GM23338 (cell line): ENCODE measurements around the gene CAMK1. TPM values are rescaled to one million over a fixed set of nuclear protein-coding genes. Genes with fewer than 3 reads are reported as not detected.

Experiments
- ATAC-seq: fragments of 200-7000 bp; cut with Tn5 transposase; 3 replicates; pipeline ENCODE4 v1.9.1; 2020
- DNase-seq: peaks from one replicate; pipeline ENCODE4 v3.0.0-alpha.2; 2015; ENCODE audit warnings: low spot score
- H2AFZ ChIP-seq: fragments of 200-600 bp; sonication (generic); 2 replicates; pipeline ENCODE4 v1.8.0; 2016; ENCODE audit warnings: antibody characterized with exemption, mild to moderate bottlenecking, moderate library complexity
- H3F3A ChIP-seq: fragments of 200-600 bp; sonication (generic); replicated peaks from 2 replicates; pipeline ENCODE4 v1.8.0; 2017; ENCODE audit warnings: antibody characterized with exemption, mixed run types, low read depth
- H3K27ac ChIP-seq: fragments of 200-600 bp; sonication (generic); 2 replicates; pipeline ENCODE4 v1.6.1; 2016; ENCODE audit warnings: low read depth
- H3K27me3 ChIP-seq: fragments of 200-600 bp; sonication (generic); 2 replicates; pipeline ENCODE4 v1.8.0; 2016; ENCODE audit warnings: mild to moderate bottlenecking, mixed run types, moderate library complexity; ENCODE audit not compliant: insufficient read depth
- H3K36me3 ChIP-seq: fragments of 200-600 bp; sonication (generic); 2 replicates; pipeline ENCODE4 v1.8.0; 2016; ENCODE audit warnings: mild to moderate bottlenecking; ENCODE audit not compliant: insufficient read depth
- H3K4me1 ChIP-seq: fragments of 200-600 bp; sonication (generic); 2 replicates; pipeline ENCODE4 v1.8.0; 2016; ENCODE audit warnings: mild to moderate bottlenecking, moderate library complexity; ENCODE audit not compliant: insufficient read depth
- H3K4me2 ChIP-seq: fragments of 200-600 bp; sonication (generic); 2 replicates; pipeline ENCODE4 v1.7.1; 2017; ENCODE audit warnings: mixed run types
- H3K4me3 ChIP-seq: fragments of 200-600 bp; sonication (generic); 2 replicates; pipeline ENCODE4 v1.6.1; 2016; ENCODE audit warnings: mixed run types
- H3K79me2 ChIP-seq: fragments of 200-600 bp; sonication (generic); replicated peaks from 2 replicates; pipeline ENCODE4 v1.8.0; 2017; ENCODE audit warnings: mild to moderate bottlenecking; ENCODE audit not compliant: insufficient read depth
- H3K9me2 ChIP-seq: fragments of 200-600 bp; sonication (generic); 2 replicates; pipeline ENCODE4 v1.8.0; 2017; ENCODE audit not compliant: insufficient read depth
- H4K20me1 ChIP-seq: fragments of 200-600 bp; sonication (generic); replicated peaks from 2 replicates; pipeline ENCODE4 v1.8.0; 2017; ENCODE audit warnings: mild to moderate bottlenecking; ENCODE audit not compliant: insufficient read depth
- H3K27ac Mint-ChIP-seq: 2 replicates; pipeline ENCODE4 v1.8.0; 2020; ENCODE audit warnings: inconsistent platforms, mild to moderate bottlenecking, moderate library complexity, mixed read lengths
- H3K27me3 Mint-ChIP-seq: 3 replicates; pipeline ENCODE4 v1.8.0; 2022; ENCODE audit warnings: low read depth, mild to moderate bottlenecking, moderate library complexity, mixed read lengths, inconsistent platforms; ENCODE audit not compliant: insufficient read depth, poor library complexity
- H3K36me3 Mint-ChIP-seq: 3 replicates; pipeline ENCODE4 v1.8.0; 2021; ENCODE audit warnings: low read depth, mild to moderate bottlenecking, inconsistent platforms, moderate library complexity, mixed read lengths
- H3K4me1 Mint-ChIP-seq: 3 replicates; pipeline ENCODE4 v1.8.0; 2020; ENCODE audit warnings: mild to moderate bottlenecking, inconsistent platforms, mixed read lengths
- H3K4me3 Mint-ChIP-seq: 3 replicates; pipeline ENCODE4 v1.8.0; 2021; ENCODE audit warnings: moderate library complexity, mild to moderate bottlenecking, inconsistent platforms, mixed read lengths
- H3K9me3 Mint-ChIP-seq: 3 replicates; pipeline ENCODE4 v1.8.0; 2020; ENCODE audit warnings: moderate library complexity, mild to moderate bottlenecking, inconsistent platforms, mixed read lengths
- CREB1 ChIP-seq: fragments of 250-450 bp; sonication (Bioruptor Pico); IDR thresholded peaks from 2 replicates; pipeline ENCODE4 v1.5.0; 2020; ENCODE audit warnings: low read depth, mild to moderate bottlenecking, moderate library complexity
- CTCF ChIP-seq, 2 experiments: fragments of 200-600 bp in 1 of 2; sonication (generic) in 1 of 2; conservative IDR thresholded peaks; 2 replicates each; pipeline versions ENCODE4 v1.5.1 to v1.6.1; 2016 to 2017; ENCODE audit warnings: antibody characterized with exemption in 2 of 2, low read depth in 2 of 2, mild to moderate bottlenecking in 2 of 2, moderate library complexity in 1 of 2
- EZH2 ChIP-seq: fragments of 200-600 bp; sonication (generic); IDR thresholded peaks from one replicate; pipeline ENCODE4 v1.8.0; 2017; ENCODE audit warnings: antibody characterized with exemption, mild to moderate bottlenecking, low read depth; ENCODE audit not compliant: unreplicated experiment
- NANOG ChIP-seq: IDR thresholded peaks from 2 replicates; pipeline ENCODE4 v1.6.1; 2016; ENCODE audit warnings: antibody characterized with exemption, borderline replicate concordance
- POLR2AphosphoS5 ChIP-seq: IDR thresholded peaks from 2 replicates; pipeline ENCODE4 v1.6.1; 2016; ENCODE audit warnings: antibody characterized with exemption, low read depth
- REST ChIP-seq: IDR thresholded peaks from one replicate; pipeline ENCODE4 v1.6.1; 2018; ENCODE audit warnings: antibody characterized with exemption; ENCODE audit not compliant: unreplicated experiment
- STAT1 ChIP-seq: IDR thresholded peaks from one replicate; pipeline ENCODE4 v1.6.1; 2016; ENCODE audit warnings: antibody characterized with exemption; ENCODE audit not compliant: unreplicated experiment
- ZNF462 ChIP-seq: fragments of 250-450 bp; sonication (Bioruptor Pico); IDR thresholded peaks from 2 replicates; pipeline ENCODE4 v1.5.0; 2020; ENCODE audit warnings: mild to moderate bottlenecking, moderate library complexity
- polyA plus RNA-seq: library from polyadenylated mRNA; unstranded; fragments of >200 nt; fragmentation: Nextera tagmentation; extraction: Ambion mirVana; gene quantifications from 2 replicates; pipeline ENCODE4 v1.2.1, GENCODE V29; 2016
- total RNA-seq: library from RNA; depleted of rRNA; stranded (reverse); fragments of >200 nt; shearing (Covaris generic); gene quantifications from 2 replicates; pipeline ENCODE4 v1.2.3, GENCODE V29; 2014

Gene CAMK1
- total and polyA plus RNA-seq, 2 experiments from 2014 or later: 4.4 TPM

GRCh38 chr3:9804996-9805395 is 35.2 kb upstream of the CAMK1 start:
- Mint-ChIP-seq H3K9me3 (no peaks in the 10 kb centered on the region), H3K4me1 (peaks cover 12% of the 10 kb centered on the region), H3K36me3 (peaks cover 70% of the 10 kb centered on the region), H3K4me3 (no peak overlapping the region), H3K27ac (no peak overlapping the region), H3K27me3 (peaks cover 5% of the 10 kb centered on the region)
- no peak overlapping the region for H3K4me2 ChIP-seq
- no peak for DNase-seq
- no peaks in the 10 kb centered on the region for H3K27me3 ChIP-seq
- peaks cover 48% of the 10 kb centered on the region for H3K36me3 ChIP-seq
- no peaks in the 10 kb centered on the region for H3K9me2 ChIP-seq
- peaks cover 28% of the 10 kb centered on the region for H4K20me1 ChIP-seq
- peaks cover 28% of the 10 kb centered on the region for H3F3A ChIP-seq
- ATAC-seq: no peak
- H2AFZ ChIP-seq: no peak overlapping the region
- H3K27ac ChIP-seq: no peak overlapping the region
- TF ChIP-seq REST (no peak), POLR2AphosphoS5 (no peak), STAT1 (no peak), ZNF462 (CRISPR knock-in tag) (no peak), CREB1 (CRISPR knock-in tag) (no peak), EZH2 (no peak), CTCF (conservative IDR thresholded peaks at IDR 0.05; ENCODE audit: low read depth in 2 of 2) (no peak), NANOG (no peak)
- H3K79me2 ChIP-seq: no peaks in the 10 kb centered on the region
- H3K4me3 ChIP-seq: no peak overlapping the region
- 0 out of 2 replicates have a peak, but pooled peaks cover 7% of the 10 kb centered on the region for H3K4me1 ChIP-seq
